Measurements from ENCODE around the gene PTPRN.

Gene PTPRN

DNA sequence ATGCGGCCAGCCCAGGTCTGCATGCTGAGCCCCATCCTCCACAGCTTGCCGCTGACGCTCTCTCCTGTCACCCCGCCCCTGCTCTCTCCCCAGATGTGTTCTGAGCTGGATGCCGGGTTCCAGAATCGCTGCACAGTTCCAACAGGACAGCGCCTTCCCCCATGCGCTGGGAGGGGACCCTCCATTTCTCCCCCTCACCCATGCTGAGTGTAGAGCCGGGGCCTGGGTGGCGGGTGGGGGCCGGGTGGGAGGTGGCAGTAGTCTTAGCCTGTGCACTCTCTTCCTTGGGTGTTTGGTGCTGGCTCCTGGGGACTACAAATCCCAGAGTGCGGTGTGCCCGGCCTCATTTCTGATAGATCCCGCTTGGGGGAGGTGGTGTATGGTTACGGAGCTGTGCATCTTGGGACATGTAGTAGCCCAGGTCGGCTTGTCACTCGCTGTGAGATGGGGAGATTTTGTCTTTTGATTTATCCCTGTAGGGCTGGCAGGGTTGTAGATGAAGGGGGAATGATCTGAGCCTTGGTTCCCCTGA, 23.2 kb downstream of the PTPRN start:
- TF ChIP-seq, protein P1, sequence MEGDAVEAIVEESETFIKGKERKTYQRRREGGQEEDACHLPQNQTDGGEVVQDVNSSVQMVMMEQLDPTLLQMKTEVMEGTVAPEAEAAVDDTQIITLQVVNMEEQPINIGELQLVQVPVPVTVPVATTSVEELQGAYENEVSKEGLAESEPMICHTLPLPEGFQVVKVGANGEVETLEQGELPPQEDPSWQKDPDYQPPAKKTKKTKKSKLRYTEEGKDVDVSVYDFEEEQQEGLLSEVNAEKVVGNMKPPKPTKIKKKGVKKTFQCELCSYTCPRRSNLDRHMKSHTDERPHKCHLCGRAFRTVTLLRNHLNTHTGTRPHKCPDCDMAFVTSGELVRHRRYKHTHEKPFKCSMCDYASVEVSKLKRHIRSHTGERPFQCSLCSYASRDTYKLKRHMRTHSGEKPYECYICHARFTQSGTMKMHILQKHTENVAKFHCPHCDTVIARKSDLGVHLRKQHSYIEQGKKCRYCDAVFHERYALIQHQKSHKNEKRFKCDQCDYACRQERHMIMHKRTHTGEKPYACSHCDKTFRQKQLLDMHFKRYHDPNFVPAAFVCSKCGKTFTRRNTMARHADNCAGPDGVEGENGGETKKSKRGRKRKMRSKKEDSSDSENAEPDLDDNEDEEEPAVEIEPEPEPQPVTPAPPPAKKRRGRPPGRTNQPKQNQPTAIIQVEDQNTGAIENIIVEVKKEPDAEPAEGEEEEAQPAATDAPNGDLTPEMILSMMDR (conservative IDR thresholded peaks at IDR 0.05; ENCODE audit: low read length), result no peak
- no peak for TF ChIP-seq EZH2phosphoT487 (IDR thresholded peaks at IDR 0.05; ENCODE audit: borderline replicate concordance)
- H3K9me2 ChIP-seq (replicated peaks; ENCODE audit: low read depth, low read length), result no peaks in the 10 kb centered on the region
- no peak overlapping the region for H2AFZ ChIP-seq (ENCODE audit: low read length)
- no peak overlapping the region for H3K4me2 ChIP-seq (ENCODE audit: low read depth, low read length, poor library complexity, severe bottlenecking)
- H4K20me1 ChIP-seq (ENCODE audit: insufficient read depth, low read length, poor library complexity, severe bottlenecking), result no peaks in the 10 kb centered on the region
- no peaks in the 10 kb centered on the region for H3K27me3 ChIP-seq (ENCODE audit: insufficient read depth, low read length, poor library complexity, severe bottlenecking)
- no peaks in the 10 kb centered on the region for H3F3A ChIP-seq (ENCODE audit: low read depth)
- no peaks in the 10 kb centered on the region for H3K9me3 ChIP-seq (ENCODE audit: insufficient read depth, low read depth, low read length)
- H3K4me1 ChIP-seq (ENCODE audit: insufficient read depth, low read length, poor library complexity, severe bottlenecking), result peaks cover 7% of the 10 kb centered on the region
- no peak overlapping the region for H3K9ac ChIP-seq (ENCODE audit: low read depth, low read length, poor library complexity, severe bottlenecking)
- H3K4me3 ChIP-seq (ENCODE audit: low read length, poor library complexity, severe bottlenecking), result no peak overlapping the region
- no peaks in the 10 kb centered on the region; the same call in 1 of the 2 replicates for H3K36me3 ChIP-seq (ENCODE audit: insufficient read depth, low read length)
- no peaks in the 10 kb centered on the region for H3K79me2 ChIP-seq (ENCODE audit: insufficient read depth, low read length)

DNA sequence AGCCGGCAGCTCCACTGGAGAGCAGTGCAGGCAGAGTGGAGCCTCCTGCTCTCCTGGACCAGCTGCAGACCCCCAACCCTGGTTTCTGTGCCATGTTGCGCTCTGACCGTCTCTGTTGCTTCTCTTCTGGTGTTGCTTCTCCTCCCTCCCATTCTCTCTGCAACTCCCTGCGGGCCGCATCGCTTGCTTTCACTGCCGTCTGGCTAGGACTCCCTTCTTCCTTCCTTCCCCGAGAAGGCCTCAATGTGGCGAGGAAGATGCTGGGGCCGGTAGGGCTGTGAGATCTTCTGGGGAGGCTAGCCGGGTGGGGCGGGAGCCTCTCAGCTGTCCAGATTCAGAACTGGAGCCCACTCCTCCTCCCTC, 23.8 kb downstream of the PTPRN start:
- H3K27me3 ChIP-seq (ENCODE audit: insufficient read depth, low read length, poor library complexity, severe bottlenecking), result no peaks in the 10 kb centered on the region
- no peak overlapping the region for H3K9ac ChIP-seq (ENCODE audit: low read depth, low read length, poor library complexity, severe bottlenecking)
- H4K20me1 ChIP-seq (ENCODE audit: insufficient read depth, low read length, poor library complexity, severe bottlenecking), result no peaks in the 10 kb centered on the region
- no peaks in the 10 kb centered on the region for H3K9me2 ChIP-seq (replicated peaks; ENCODE audit: low read depth, low read length)
- no peak overlapping the region for H3K4me3 ChIP-seq (ENCODE audit: low read length, poor library complexity, severe bottlenecking)
- H3K9me3 ChIP-seq (ENCODE audit: insufficient read depth, low read depth, low read length), result no peaks in the 10 kb centered on the region
- no peak overlapping the region for H3K4me2 ChIP-seq (ENCODE audit: low read depth, low read length, poor library complexity, severe bottlenecking)
- H3F3A ChIP-seq (ENCODE audit: low read depth), result no peaks in the 10 kb centered on the region
- no peaks in the 10 kb centered on the region; the same call in 1 of the 2 replicates for H3K36me3 ChIP-seq (ENCODE audit: insufficient read depth, low read length)
- peaks cover under 1% of the 10 kb centered on the region; the same call in 1 of the 2 replicates for H3K79me2 ChIP-seq (ENCODE audit: insufficient read depth, low read length)
- H2AFZ ChIP-seq (ENCODE audit: low read length), result no peak overlapping the region
- TF ChIP-seq EZH2phosphoT487 (IDR thresholded peaks at IDR 0.05; ENCODE audit: borderline replicate concordance), result no peak
- TF ChIP-seq, protein P1 (conservative IDR thresholded peaks at IDR 0.05; ENCODE audit: low read length), result no peak
- H3K4me1 ChIP-seq (ENCODE audit: insufficient read depth, low read length, poor library complexity, severe bottlenecking), result peaks cover 7% of the 10 kb centered on the region

DNA sequence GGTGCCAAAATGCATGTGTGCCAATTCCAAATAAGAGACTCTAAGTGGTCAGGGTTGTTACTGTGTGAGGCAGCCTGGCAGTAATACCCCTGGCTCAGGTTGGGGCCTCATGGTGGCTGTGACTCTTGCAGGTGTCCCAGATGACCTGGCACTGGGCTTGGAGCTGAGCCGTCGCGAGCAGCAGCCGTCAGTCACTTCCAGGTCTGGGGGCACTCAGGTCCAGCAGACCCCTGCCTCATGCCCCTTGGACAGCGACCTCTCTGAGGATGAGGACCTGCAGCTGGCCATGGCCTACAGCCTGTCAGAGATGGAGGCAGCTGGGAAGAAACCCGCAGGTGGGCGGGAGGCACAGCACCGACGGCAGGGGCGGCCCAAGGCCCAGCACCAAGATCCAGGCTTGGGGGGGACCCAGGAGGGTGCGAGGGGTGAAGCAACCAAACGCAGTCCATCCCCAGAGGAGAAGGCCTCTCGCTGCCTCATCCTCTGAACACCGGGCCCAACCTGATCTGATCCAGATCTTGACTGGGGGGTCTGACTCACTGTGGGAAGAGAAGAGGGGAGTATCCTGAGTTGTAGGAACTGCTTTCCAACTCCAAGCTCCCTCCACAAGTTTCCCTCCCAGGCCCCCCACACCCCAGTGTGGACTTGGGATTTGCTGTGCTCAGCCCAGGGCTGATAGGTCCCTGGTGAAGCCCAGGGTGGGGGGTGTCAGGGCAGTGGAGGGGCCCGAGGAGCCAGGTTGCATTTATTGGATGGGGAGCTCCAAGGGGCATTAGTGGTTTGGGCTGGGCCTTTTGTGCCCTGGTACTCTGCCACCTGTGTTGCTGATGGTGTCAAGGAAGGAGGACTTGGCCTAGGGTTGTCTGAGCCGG, 24.5 kb downstream of the PTPRN start:
- no peaks in the 10 kb centered on the region; the same call in 1 of the 2 replicates for H3K36me3 ChIP-seq (ENCODE audit: insufficient read depth, low read length)
- peaks cover 12% of the 10 kb centered on the region for H3K4me1 ChIP-seq (ENCODE audit: insufficient read depth, low read length, poor library complexity, severe bottlenecking)
- no peak overlapping the region for H3K9ac ChIP-seq (ENCODE audit: low read depth, low read length, poor library complexity, severe bottlenecking)
- H3F3A ChIP-seq (ENCODE audit: low read depth), result no peaks in the 10 kb centered on the region
- H4K20me1 ChIP-seq (ENCODE audit: insufficient read depth, low read length, poor library complexity, severe bottlenecking), result peaks cover 6% of the 10 kb centered on the region
- no peak overlapping the region for H3K4me2 ChIP-seq (ENCODE audit: low read depth, low read length, poor library complexity, severe bottlenecking)
- H3K9me3 ChIP-seq (ENCODE audit: insufficient read depth, low read depth, low read length), result no peaks in the 10 kb centered on the region
- H3K27me3 ChIP-seq (ENCODE audit: insufficient read depth, low read length, poor library complexity, severe bottlenecking), result no peaks in the 10 kb centered on the region
- H3K4me3 ChIP-seq (ENCODE audit: low read length, poor library complexity, severe bottlenecking), result no peak overlapping the region
- no peak overlapping the region for H2AFZ ChIP-seq (ENCODE audit: low read length)
- H3K9me2 ChIP-seq (replicated peaks; ENCODE audit: low read depth, low read length), result no peaks in the 10 kb centered on the region
- H3K79me2 ChIP-seq (ENCODE audit: insufficient read depth, low read length), result peaks cover 6% of the 10 kb centered on the region; the same call in 1 of the 2 replicates
- TF ChIP-seq, protein P1 (conservative IDR thresholded peaks at IDR 0.05; ENCODE audit: low read length), result no peak
- no peak for TF ChIP-seq EZH2phosphoT487 (IDR thresholded peaks at IDR 0.05; ENCODE audit: borderline replicate concordance)
